HL-60 (cell line): ENCODE data around the gene MVK.

Experiments used
- DNase-seq, 2 experiments: peaks; one replicate each; pipeline ENCODE4 v3.0.0-alpha.2; 2010 to 2020; ENCODE audit warnings: low read depth in 1 of 2, low spot score in 1 of 2
- H3K27ac ChIP-seq: fragments of 250-450 bp; sonication (Bioruptor Pico); replicated peaks from 2 replicates; pipeline ENCODE4 v1.5.1; 2020; ENCODE audit warnings: mild to moderate bottlenecking, moderate library complexity
- H3K27me3 ChIP-seq: fragments of 250-450 bp; sonication (Bioruptor Pico); 2 replicates; pipeline ENCODE4 v1.5.1; 2021; ENCODE audit warnings: mild to moderate bottlenecking, moderate library complexity; ENCODE audit not compliant: insufficient read depth, poor library complexity, severe bottlenecking
- H3K4me3 ChIP-seq: replicated peaks from 2 replicates; pipeline ENCODE4 v1.5.1; 2011; ENCODE audit warnings: mild to moderate bottlenecking, control low read depth, low read length; ENCODE audit not compliant: insufficient read depth
- GABPA ChIP-seq: IDR thresholded peaks from 2 replicates; pipeline ENCODE4 v1.6.1; 2012; ENCODE audit warnings: low read depth
- POLR2AphosphoS5 ChIP-seq: IDR thresholded peaks from 2 replicates; pipeline ENCODE4 v1.6.1; 2012; ENCODE audit warnings: low read depth
- SPI1 ChIP-seq: IDR thresholded peaks from 2 replicates; pipeline ENCODE4 v1.6.1; 2012; ENCODE audit warnings: low read depth, mild to moderate bottlenecking, borderline replicate concordance
- TF ChIP-seq, protein P1 (sequence below): IDR thresholded peaks from 2 replicates; pipeline ENCODE4 v1.6.1; 2012; ENCODE audit warnings: low read depth; ENCODE audit not compliant: insufficient replicate concordance
- TF ChIP-seq, protein P2 (sequence below): IDR thresholded peaks from one replicate; pipeline ENCODE4 v1.5.1; 2011; ENCODE audit warnings: low read length, control low read depth, inconsistent platforms; ENCODE audit not compliant: insufficient read depth

MVK gene

GRCh38 chr12:109575683-109576082 is 2.1 kb downstream of the MVK start:
- DNase-seq: no peak
- no peaks in the 10 kb centered on the region for H3K27me3 ChIP-seq
- no peak overlapping the region for H3K27ac ChIP-seq
- H3K4me3 ChIP-seq: no peak overlapping the region
- TF ChIP-seq GABPA: no peak
- TF ChIP-seq, protein P1, sequence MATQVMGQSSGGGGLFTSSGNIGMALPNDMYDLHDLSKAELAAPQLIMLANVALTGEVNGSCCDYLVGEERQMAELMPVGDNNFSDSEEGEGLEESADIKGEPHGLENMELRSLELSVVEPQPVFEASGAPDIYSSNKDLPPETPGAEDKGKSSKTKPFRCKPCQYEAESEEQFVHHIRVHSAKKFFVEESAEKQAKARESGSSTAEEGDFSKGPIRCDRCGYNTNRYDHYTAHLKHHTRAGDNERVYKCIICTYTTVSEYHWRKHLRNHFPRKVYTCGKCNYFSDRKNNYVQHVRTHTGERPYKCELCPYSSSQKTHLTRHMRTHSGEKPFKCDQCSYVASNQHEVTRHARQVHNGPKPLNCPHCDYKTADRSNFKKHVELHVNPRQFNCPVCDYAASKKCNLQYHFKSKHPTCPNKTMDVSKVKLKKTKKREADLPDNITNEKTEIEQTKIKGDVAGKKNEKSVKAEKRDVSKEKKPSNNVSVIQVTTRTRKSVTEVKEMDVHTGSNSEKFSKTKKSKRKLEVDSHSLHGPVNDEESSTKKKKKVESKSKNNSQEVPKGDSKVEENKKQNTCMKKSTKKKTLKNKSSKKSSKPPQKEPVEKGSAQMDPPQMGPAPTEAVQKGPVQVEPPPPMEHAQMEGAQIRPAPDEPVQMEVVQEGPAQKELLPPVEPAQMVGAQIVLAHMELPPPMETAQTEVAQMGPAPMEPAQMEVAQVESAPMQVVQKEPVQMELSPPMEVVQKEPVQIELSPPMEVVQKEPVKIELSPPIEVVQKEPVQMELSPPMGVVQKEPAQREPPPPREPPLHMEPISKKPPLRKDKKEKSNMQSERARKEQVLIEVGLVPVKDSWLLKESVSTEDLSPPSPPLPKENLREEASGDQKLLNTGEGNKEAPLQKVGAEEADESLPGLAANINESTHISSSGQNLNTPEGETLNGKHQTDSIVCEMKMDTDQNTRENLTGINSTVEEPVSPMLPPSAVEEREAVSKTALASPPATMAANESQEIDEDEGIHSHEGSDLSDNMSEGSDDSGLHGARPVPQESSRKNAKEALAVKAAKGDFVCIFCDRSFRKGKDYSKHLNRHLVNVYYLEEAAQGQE: no peak
- TF ChIP-seq SPI1: no peak
- TF ChIP-seq, protein P2, sequence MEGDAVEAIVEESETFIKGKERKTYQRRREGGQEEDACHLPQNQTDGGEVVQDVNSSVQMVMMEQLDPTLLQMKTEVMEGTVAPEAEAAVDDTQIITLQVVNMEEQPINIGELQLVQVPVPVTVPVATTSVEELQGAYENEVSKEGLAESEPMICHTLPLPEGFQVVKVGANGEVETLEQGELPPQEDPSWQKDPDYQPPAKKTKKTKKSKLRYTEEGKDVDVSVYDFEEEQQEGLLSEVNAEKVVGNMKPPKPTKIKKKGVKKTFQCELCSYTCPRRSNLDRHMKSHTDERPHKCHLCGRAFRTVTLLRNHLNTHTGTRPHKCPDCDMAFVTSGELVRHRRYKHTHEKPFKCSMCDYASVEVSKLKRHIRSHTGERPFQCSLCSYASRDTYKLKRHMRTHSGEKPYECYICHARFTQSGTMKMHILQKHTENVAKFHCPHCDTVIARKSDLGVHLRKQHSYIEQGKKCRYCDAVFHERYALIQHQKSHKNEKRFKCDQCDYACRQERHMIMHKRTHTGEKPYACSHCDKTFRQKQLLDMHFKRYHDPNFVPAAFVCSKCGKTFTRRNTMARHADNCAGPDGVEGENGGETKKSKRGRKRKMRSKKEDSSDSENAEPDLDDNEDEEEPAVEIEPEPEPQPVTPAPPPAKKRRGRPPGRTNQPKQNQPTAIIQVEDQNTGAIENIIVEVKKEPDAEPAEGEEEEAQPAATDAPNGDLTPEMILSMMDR: no peak
- TF ChIP-seq POLR2AphosphoS5: no peak

DNA sequence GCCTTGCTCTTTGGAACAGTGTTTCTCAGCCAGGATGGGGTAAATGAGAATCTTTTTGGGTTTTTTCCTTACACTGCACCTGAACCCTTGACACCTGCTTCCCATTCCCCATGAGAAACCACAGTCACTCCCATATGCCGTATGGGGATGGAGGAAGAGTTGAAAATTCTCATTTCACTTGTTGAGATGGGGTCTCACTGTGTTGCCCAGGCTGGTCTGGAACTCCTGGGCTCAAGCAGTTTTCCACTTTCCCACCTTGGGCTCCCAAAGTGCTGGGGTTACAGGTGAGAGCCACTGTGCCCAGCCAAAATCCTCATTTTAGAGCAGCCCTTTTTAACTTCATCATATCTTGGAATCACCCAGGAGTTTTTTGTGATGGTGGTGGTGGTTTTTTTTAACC is 3.7 kb downstream of the MVK start:
- no peak overlapping the region for H3K27ac ChIP-seq

GRCh38 chr12:109578330-109578927 is 4.8 kb downstream of the MVK start:
- DNase-seq: no peak
- no peak for TF ChIP-seq GABPA
- TF ChIP-seq POLR2AphosphoS5: no peak
- TF ChIP-seq, protein P1: no peak
- TF ChIP-seq, protein P2: no peak
- TF ChIP-seq SPI1: no peak
- no peak overlapping the region for H3K27ac ChIP-seq
- H3K27me3 ChIP-seq: no peaks in the 10 kb centered on the region
- H3K4me3 ChIP-seq: no peak overlapping the region

More for the DNA sequence above, 3.7 kb downstream of the MVK start:
- H3K27me3 ChIP-seq: no peaks in the 10 kb centered on the region
- H3K4me3 ChIP-seq: no peak overlapping the region
- TF ChIP-seq, protein P1: no peak
- no peak for TF ChIP-seq GABPA
- no peak for TF ChIP-seq SPI1
- TF ChIP-seq POLR2AphosphoS5: no peak
- TF ChIP-seq, protein P2: no peak
- DNase-seq: no peak
